Measurements from ENCODE around the gene ELAVL1.

Gene ELAVL1

GRCh38 chr19:8017808-8018207, 12.4 kb upstream of the ELAVL1 start:
- DNase-seq (ENCODE audit: insufficient read length, low spot score) (no peak), FAIRE-seq (no peak)
- peak; percentile 49 for TF ChIP-seq CTCF (IDR thresholded peaks at IDR 0.05; ENCODE audit: insufficient read depth, missing control alignments)

- DNase-seq (ENCODE audit: insufficient read length, low spot score) = no peak
- no peak for TF ChIP-seq CTCF (IDR thresholded peaks at IDR 0.05; ENCODE audit: insufficient read depth, missing control alignments)
- no peak for FAIRE-seq
These were observed 523 bp downstream of the ELAVL1 start for GRCh38 chr19:8004723-8005513.

GRCh38 chr19:8004001-8004400, 1.4 kb downstream of the ELAVL1 start:
- no peak for TF ChIP-seq CTCF (IDR thresholded peaks at IDR 0.05; ENCODE audit: insufficient read depth, missing control alignments)
- DNase-seq (ENCODE audit: insufficient read length, low spot score) (no peak), FAIRE-seq (no peak)

- peak; percentile 63 for DNase-seq (ENCODE audit: insufficient read length, low spot score)
- peak; percentile 79 for TF ChIP-seq CTCF (IDR thresholded peaks at IDR 0.05; ENCODE audit: insufficient read depth, missing control alignments)
- no peak for FAIRE-seq
These were observed 3.2 kb downstream of the ELAVL1 start for GRCh38 chr19:8001995-8002849.

DNA sequence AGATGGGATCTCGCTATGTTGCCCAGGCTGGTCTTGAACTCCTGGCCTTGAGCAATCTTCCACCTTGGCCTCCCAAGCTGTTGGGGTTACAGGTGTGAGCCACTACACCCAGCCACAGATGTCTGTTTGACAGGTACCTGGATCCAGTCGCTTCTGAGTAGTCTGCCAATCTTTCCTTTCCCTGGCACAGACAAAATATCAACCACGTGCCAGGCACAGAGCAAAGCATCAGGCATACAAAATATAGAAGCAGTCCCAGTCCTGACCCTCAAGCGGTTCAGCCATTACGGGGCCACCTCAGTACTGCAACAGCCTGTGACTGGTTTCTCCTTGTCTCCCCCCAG, 3.8 kb downstream of the ELAVL1 start:
- DNase-seq (ENCODE audit: insufficient read length, low spot score) (no peak), FAIRE-seq (no peak)
- no peak for TF ChIP-seq CTCF (IDR thresholded peaks at IDR 0.05; ENCODE audit: insufficient read depth, missing control alignments)

- DNase-seq (ENCODE audit: insufficient read length, low spot score) = no peak
- FAIRE-seq = no peak
These were observed 5.0 kb downstream of the ELAVL1 start for GRCh38 chr19:8000298-8001038.

More at GRCh38 chr19:8000298-8001038, 5.0 kb downstream of the ELAVL1 start:
- TF ChIP-seq CTCF (IDR thresholded peaks at IDR 0.05; ENCODE audit: insufficient read depth, missing control alignments) = no peak
